Astrocyte (in vitro differentiated cells and primary cell): Measurements from ENCODE around the gene TGFBI. TPM values are rescaled to one million over a fixed set of nuclear protein-coding genes. Genes with fewer than 3 reads are reported as not detected.

ENCODE experiments used
- DNase-seq: peaks from one replicate; pipeline ENCODE4 v3.0.0-alpha.2; 2010; ENCODE audit warnings: low read depth
- FAIRE-seq: peaks from 2 replicates; lab custom pipeline; 2011; peaks lifted over from hg19 to GRCh38; lab: Jason Lieb, UNC
- H2AFZ ChIP-seq: 2 replicates; pipeline ENCODE4 v1.6.0; 2012; ENCODE audit warnings: low read depth, low read length, inconsistent platforms
- H3K27ac ChIP-seq: 2 replicates; pipeline ENCODE4 v1.5.1; 2011; ENCODE audit warnings: low read depth, low read length, inconsistent platforms
- H3K27me3 ChIP-seq: 2 replicates; pipeline ENCODE4 v1.6.0; 2011; ENCODE audit warnings: low read length, inconsistent platforms; ENCODE audit not compliant: insufficient read depth
- H3K36me3 ChIP-seq: 2 replicates; pipeline ENCODE4 v1.5.1; 2011; ENCODE audit warnings: low read length, inconsistent platforms; ENCODE audit not compliant: insufficient read depth
- H3K4me1 ChIP-seq: 2 replicates; pipeline ENCODE4 v1.5.1; 2011; ENCODE audit warnings: low read length, inconsistent platforms; ENCODE audit not compliant: insufficient read depth
- H3K4me2 ChIP-seq: 2 replicates; pipeline ENCODE4 v1.6.0; 2012; ENCODE audit warnings: low read length, inconsistent platforms
- H3K4me3 ChIP-seq: 2 replicates; pipeline ENCODE4 v1.5.1; 2011; ENCODE audit warnings: low read depth, mild to moderate bottlenecking, low read length, inconsistent platforms; ENCODE audit not compliant: insufficient read depth
- H3K79me2 ChIP-seq: 2 replicates; pipeline ENCODE4 v1.6.0; 2012; ENCODE audit warnings: mild to moderate bottlenecking, low read length, inconsistent platforms; ENCODE audit not compliant: insufficient read depth
- H3K9ac ChIP-seq: 2 replicates; pipeline ENCODE4 v1.6.0; 2012; ENCODE audit warnings: mild to moderate bottlenecking, low read length, inconsistent platforms
- H3K9me3 ChIP-seq: 2 replicates; pipeline ENCODE4 v1.5.1; 2012; ENCODE audit warnings: low read depth, mild to moderate bottlenecking, low read length, inconsistent platforms; ENCODE audit not compliant: insufficient read depth
- H4K20me1 ChIP-seq: 2 replicates; pipeline ENCODE4 v1.6.0; 2012; ENCODE audit warnings: low read length, inconsistent platforms; ENCODE audit not compliant: insufficient read depth
- H3K27ac Mint-ChIP-seq: one replicate; pipeline ENCODE4 v1.8.0; 2021; ENCODE audit warnings: mild to moderate bottlenecking, mixed read lengths; ENCODE audit not compliant: unreplicated experiment
- H3K27me3 Mint-ChIP-seq: one replicate; pipeline ENCODE4 v1.8.0; 2021; ENCODE audit warnings: low read depth, mixed read lengths; ENCODE audit not compliant: unreplicated experiment
- H3K36me3 Mint-ChIP-seq: one replicate; pipeline ENCODE4 v1.8.0; 2021; ENCODE audit warnings: low read depth, mixed read lengths; ENCODE audit not compliant: unreplicated experiment
- H3K4me1 Mint-ChIP-seq: one replicate; pipeline ENCODE4 v1.8.0; 2021; ENCODE audit warnings: low read depth, mixed read lengths; ENCODE audit not compliant: unreplicated experiment
- H3K4me3 Mint-ChIP-seq: one replicate; pipeline ENCODE4 v1.8.0; 2021; ENCODE audit warnings: mild to moderate bottlenecking, moderate library complexity, mixed read lengths; ENCODE audit not compliant: unreplicated experiment
- H3K9me3 Mint-ChIP-seq: one replicate; pipeline ENCODE4 v1.8.0; 2021; ENCODE audit warnings: mild to moderate bottlenecking, mixed read lengths; ENCODE audit not compliant: unreplicated experiment
- CTCF ChIP-seq: IDR thresholded peaks from 2 replicates; pipeline ENCODE4 v1.5.1; 2011; ENCODE audit warnings: low read depth, mild to moderate bottlenecking, inconsistent platforms, low read length, moderate library complexity; ENCODE audit not compliant: insufficient read depth
- EZH2 ChIP-seq: IDR thresholded peaks from 2 replicates; pipeline ENCODE4 v1.6.1; 2012; ENCODE audit warnings: mild to moderate bottlenecking, low read length, inconsistent platforms; ENCODE audit not compliant: insufficient read depth
- total RNA-seq: library from RNA; stranded (reverse); gene quantifications from 2 replicates; pipeline ENCODE4 v1.2.1, GENCODE V29; 2021

Gene TGFBI
- total RNA-seq, 1 donor from 2014 or later = 1,145 TPM

GRCh38 chr5:135985951-135986350, 42.8 kb upstream of the TGFBI start:
- DNase-seq (no peak), FAIRE-seq (no peak)
- TF ChIP-seq CTCF (no peak), EZH2 (no peak)
- Histone ChIP-seq H3K4me3 (no peak overlapping the region), H3K9me3 (no peaks in the 10 kb centered on the region), H3K27ac (no peak overlapping the region), H3K9ac (no peak overlapping the region), H3K4me1 (no peaks in the 10 kb centered on the region), H3K79me2 (no peaks in the 10 kb centered on the region), H3K27me3 (no peaks in the 10 kb centered on the region), H2AFZ (no peak overlapping the region), H3K36me3 (no peaks in the 10 kb centered on the region), H3K4me2 (no peak overlapping the region), H4K20me1 (no peaks in the 10 kb centered on the region)
- Mint-ChIP-seq H3K27me3 (peaks cover 2% of the 10 kb centered on the region), H3K36me3 (no peaks in the 10 kb centered on the region), H3K4me1 (no peaks in the 10 kb centered on the region), H3K27ac (no peak overlapping the region), H3K4me3 (no peak overlapping the region), H3K9me3 (peaks cover 2% of the 10 kb centered on the region)

- H3K4me1 Mint-ChIP-seq = no peaks in the 10 kb centered on the region
- no peak for TF ChIP-seq EZH2
- Histone ChIP-seq H3K27ac (no peak overlapping the region), H3K36me3 (no peaks in the 10 kb centered on the region), H3K9ac (no peak overlapping the region), H3K79me2 (no peaks in the 10 kb centered on the region), H3K4me3 (no peak overlapping the region), H3K4me2 (no peak overlapping the region), H3K9me3 (no peaks in the 10 kb centered on the region), H2AFZ (no peak overlapping the region), H3K27me3 (no peaks in the 10 kb centered on the region), H3K4me1 (no peaks in the 10 kb centered on the region), H4K20me1 (no peaks in the 10 kb centered on the region)
- no peak for FAIRE-seq
- no peak overlapping the region for H3K27ac Mint-ChIP-seq
- peaks cover 2% of the 10 kb centered on the region for H3K9me3 Mint-ChIP-seq
- no peaks in the 10 kb centered on the region for H3K36me3 Mint-ChIP-seq
- H3K4me3 Mint-ChIP-seq = no peak overlapping the region
- peaks cover 2% of the 10 kb centered on the region for H3K27me3 Mint-ChIP-seq
- no peak for DNase-seq
Observed at GRCh38 chr5:135986401-135986800, 42.4 kb upstream of the TGFBI start.

DNA sequence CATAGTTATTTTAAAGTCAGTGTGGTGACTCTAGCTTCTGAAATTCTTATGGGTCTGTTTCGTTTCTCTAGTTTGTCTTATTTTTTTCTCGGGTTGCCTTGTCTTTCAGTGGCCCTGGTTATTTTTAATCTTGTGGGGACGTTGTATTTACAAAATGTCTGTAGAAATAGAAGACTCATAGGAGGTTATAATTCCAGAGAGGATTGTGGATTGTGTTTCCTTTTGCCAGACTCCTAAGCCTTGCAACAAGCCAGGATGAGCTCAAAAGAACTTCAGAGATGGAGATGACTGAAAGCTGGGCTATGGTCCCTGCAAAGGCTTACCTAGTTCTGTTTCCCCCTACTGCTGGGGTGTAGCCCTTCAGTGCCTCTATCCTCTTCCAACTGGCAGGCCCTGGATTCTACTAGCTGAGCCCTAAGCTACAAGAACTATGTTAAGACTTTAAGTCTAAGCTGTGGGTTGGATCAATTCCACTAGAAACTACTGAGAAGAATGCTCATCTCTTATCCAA, 41.8 kb upstream of the TGFBI start:
- H3K27me3 ChIP-seq = no peaks in the 10 kb centered on the region
- no peaks in the 10 kb centered on the region for H4K20me1 ChIP-seq
- Mint-ChIP-seq H3K36me3 (no peaks in the 10 kb centered on the region), H3K9me3 (peaks cover 2% of the 10 kb centered on the region), H3K4me1 (no peaks in the 10 kb centered on the region), H3K4me3 (no peak overlapping the region), H3K27me3 (peaks cover 2% of the 10 kb centered on the region), H3K27ac (no peak overlapping the region)
- no peak overlapping the region for H3K4me3 ChIP-seq
- H3K79me2 ChIP-seq = no peaks in the 10 kb centered on the region
- peak; percentile 52 for DNase-seq
- no peaks in the 10 kb centered on the region for H3K4me1 ChIP-seq
- no peak overlapping the region for H2AFZ ChIP-seq
- FAIRE-seq = peak; percentile 49
- no peak overlapping the region for H3K4me2 ChIP-seq
- TF ChIP-seq EZH2 (no peak), CTCF (no peak)
- H3K36me3 ChIP-seq = no peaks in the 10 kb centered on the region
- H3K27ac ChIP-seq = no peak overlapping the region
- H3K9me3 ChIP-seq = no peaks in the 10 kb centered on the region
- no peak overlapping the region for H3K9ac ChIP-seq
